B cell (primary cell): ENCODE measurements around the gene RABEP1.

Experiments used
- CTCF ChIP-seq: fragments of 200-600 bp; IDR thresholded peaks from one replicate; pipeline ENCODE4 v1.8.0; 2022; ENCODE audit warnings: antibody characterized with exemption, mild to moderate bottlenecking
- EZH2 ChIP-seq: IDR thresholded peaks from 2 replicates; pipeline ENCODE4 v1.6.1; 2012; ENCODE audit warnings: borderline replicate concordance, low read depth, mild to moderate bottlenecking, moderate library complexity, low read length; ENCODE audit not compliant: insufficient read depth, poor library complexity, severe bottlenecking

GRCh38 chr17:5380491-5381135 lies 98.5 kb downstream of the RABEP1 start:
- TF ChIP-seq CTCF, result no peak
- TF ChIP-seq EZH2, result no peak
